ENCODE results near the gene CAPN7. TPM values are rescaled to one million over a fixed set of nuclear protein-coding genes. Genes with fewer than 3 reads are reported as not detected.

Gene CAPN7
- polyA plus RNA-seq, 1 experiment: 12.9 TPM

GRCh38 chr3:15263926-15264325, 57.9 kb downstream of the CAPN7 start:
- ChIA-PET CTCF (interaction anchor here (0.6 to 6.5 kb wide), 4 partner anchors 17 to 156 kb away, joined by 3 to 75 read pairs (median 4); no protein-coding TSS in a partner anchor), POLR2A (no interaction called here)
- peaks cover 16% of the 10 kb centered on the region for H3K36me3 ChIP-seq (ENCODE audit: control insufficient read depth, insufficient read depth, low read length)
- H3K27me3 ChIP-seq (ENCODE audit: control insufficient read depth, insufficient read depth, low read length): no peaks in the 10 kb centered on the region
- TF ChIP-seq CTCF (IDR thresholded peaks at IDR 0.05; ENCODE audit: insufficient read depth, low read depth, low read length): no peak
- no peak for DNase-seq (ENCODE audit: low read depth)
- H3K4me3 ChIP-seq (ENCODE audit: low read depth, low read length): no peak overlapping the region

- CTCF ChIA-PET: interaction anchor here (0.8 to 7.6 kb wide), 5 partner anchors 9 to 337 kb away, joined by 3 to 112 read pairs (median 3); no protein-coding TSS in a partner anchor
- DNase-seq (ENCODE audit: low read depth): no peak
Observed at GRCh38 chr3:15264486-15264885, 58.4 kb downstream of the CAPN7 start.

GRCh38 chr3:15265655-15266509, 59.8 kb downstream of the CAPN7 start:
- peaks cover 6% of the 10 kb centered on the region; the same call in 1 of the 2 replicates for H3K36me3 ChIP-seq (ENCODE audit: control insufficient read depth, insufficient read depth, low read length)
- H3K27me3 ChIP-seq (ENCODE audit: control insufficient read depth, insufficient read depth, low read length): no peaks in the 10 kb centered on the region
- POLR2A ChIA-PET: no interaction called here
- TF ChIP-seq CTCF (IDR thresholded peaks at IDR 0.05; ENCODE audit: insufficient read depth, low read depth, low read length): no peak
- no peak overlapping the region for H3K4me3 ChIP-seq (ENCODE audit: low read depth, low read length)
- DNase-seq (ENCODE audit: low read depth): no peak
- CTCF ChIA-PET: interaction anchor here (0.6 to 7.6 kb wide), 14 partner anchors 8 to 435 kb away, joined by 3 to 112 read pairs (median 5); partner anchors contain the start of gene SH3BP5

More at GRCh38 chr3:15264486-15264885, 58.4 kb downstream of the CAPN7 start:
- Histone ChIP-seq H3K4me3 (ENCODE audit: low read depth, low read length) (no peak overlapping the region), H3K27me3 (ENCODE audit: control insufficient read depth, insufficient read depth, low read length) (no peaks in the 10 kb centered on the region), H3K36me3 (ENCODE audit: control insufficient read depth, insufficient read depth, low read length) (peaks cover 16% of the 10 kb centered on the region)
- POLR2A ChIA-PET: interaction anchor here (0.6 kb wide), 1 partner anchor 31 kb away, joined by 4 read pairs; no protein-coding TSS in a partner anchor
- no peak for TF ChIP-seq CTCF (IDR thresholded peaks at IDR 0.05; ENCODE audit: insufficient read depth, low read depth, low read length)

GRCh38 chr3:15266510-15267376, 60.7 kb downstream of the CAPN7 start:
- DNase-seq (ENCODE audit: low read depth): no peak
- CTCF ChIA-PET: interaction anchor here (0.8 to 7.6 kb wide), 22 partner anchors 9 to 290 kb away, joined by 3 to 112 read pairs (median 8); partner anchors contain the start of gene SH3BP5
- Histone ChIP-seq H3K4me3 (ENCODE audit: low read depth, low read length) (no peak overlapping the region), H3K36me3 (ENCODE audit: control insufficient read depth, insufficient read depth, low read length) (peaks cover 2% of the 10 kb centered on the region; the same call in 1 of the 2 replicates), H3K27me3 (ENCODE audit: control insufficient read depth, insufficient read depth, low read length) (no peaks in the 10 kb centered on the region)
- POLR2A ChIA-PET: interaction anchor here (0.5 kb wide), 1 partner anchor 60 kb away, joined by 3 read pairs; no protein-coding TSS in a partner anchor
- TF ChIP-seq CTCF (IDR thresholded peaks at IDR 0.05; ENCODE audit: insufficient read depth, low read depth, low read length): no peak
